ENCODE measurements around the gene CMBL. TPM values are rescaled to one million over a fixed set of nuclear protein-coding genes. Genes with fewer than 3 reads are reported as not detected.

The CMBL gene
- total and polyA plus RNA-seq, 2 experiments from 2014 or later: 20.8 to 24.1 TPM

- H3K9me3 ChIP-seq (ENCODE audit: low read depth): no peaks in the 10 kb centered on the region
- H2AFZ ChIP-seq: no peak overlapping the region
- no peak overlapping the region for H3K4me2 ChIP-seq
- H3K27ac ChIP-seq: no peak overlapping the region
- H3K9me2 ChIP-seq (replicated peaks; ENCODE audit: insufficient read depth): no peaks in the 10 kb centered on the region
- H4K20me1 ChIP-seq (ENCODE audit: insufficient read depth, poor library complexity, severe bottlenecking): no peaks in the 10 kb centered on the region
- DNase-seq (ENCODE audit: low spot score): no peak
- WGBS (ENCODE audit: low lambda C conversion rate, missing lambda C conversion rate): 86% methylated on average over 3 of the region's 3 CpGs
- H3K27me3 ChIP-seq: peaks cover 1% of the 10 kb centered on the region
- no peaks in the 10 kb centered on the region for H3K36me3 ChIP-seq (replicated peaks; ENCODE audit: insufficient read depth, low read depth)
- H3K4me3 ChIP-seq: no peak overlapping the region
- H3K79me2 ChIP-seq: no peaks in the 10 kb centered on the region
- no peaks in the 10 kb centered on the region for H3K4me1 ChIP-seq (ENCODE audit: insufficient read depth)
- TF ChIP-seq EZH2phosphoT487 (IDR thresholded peaks at IDR 0.05; ENCODE audit: low read depth, severe bottlenecking, unreplicated experiment) (no peak), EZH2 (IDR thresholded peaks at IDR 0.05; ENCODE audit: borderline replicate concordance) (no peak), CTCF (IDR thresholded peaks at IDR 0.05; ENCODE audit: poor library complexity) (no peak)
Observed at GRCh38 chr5:10339958-10340357, 32.3 kb upstream of the CMBL start.

GRCh38 chr5:10339058-10339811 is 31.5 kb upstream of the CMBL start:
- no peak for TF ChIP-seq EZH2phosphoT487 (IDR thresholded peaks at IDR 0.05; ENCODE audit: low read depth, severe bottlenecking, unreplicated experiment)
- H3K9me2 ChIP-seq (replicated peaks; ENCODE audit: insufficient read depth): no peaks in the 10 kb centered on the region
- WGBS (ENCODE audit: low lambda C conversion rate, missing lambda C conversion rate): 78% methylated on average over 18 of the region's 19 CpGs
- H4K20me1 ChIP-seq (ENCODE audit: insufficient read depth, poor library complexity, severe bottlenecking): no peaks in the 10 kb centered on the region
- no peak overlapping the region for H3K4me3 ChIP-seq
- no peaks in the 10 kb centered on the region for H3K36me3 ChIP-seq (replicated peaks; ENCODE audit: insufficient read depth, low read depth)
- H3K9me3 ChIP-seq (ENCODE audit: low read depth): no peaks in the 10 kb centered on the region
- no peak overlapping the region for H2AFZ ChIP-seq
- peaks cover 8% of the 10 kb centered on the region for H3K27me3 ChIP-seq
- no peak overlapping the region for H3K4me2 ChIP-seq
- DNase-seq (ENCODE audit: low spot score): no peak
- H3K4me1 ChIP-seq (ENCODE audit: insufficient read depth): no peaks in the 10 kb centered on the region
- no peak overlapping the region for H3K27ac ChIP-seq
- no peaks in the 10 kb centered on the region for H3K79me2 ChIP-seq

GRCh38 chr5:10338686-10339057 is 31.0 kb upstream of the CMBL start:
- no peaks in the 10 kb centered on the region for H4K20me1 ChIP-seq (ENCODE audit: insufficient read depth, poor library complexity, severe bottlenecking)
- 89% methylated on average over 2 of the region's 2 CpGs for WGBS (ENCODE audit: low lambda C conversion rate, missing lambda C conversion rate)
- H3K79me2 ChIP-seq: no peaks in the 10 kb centered on the region
- no peak for DNase-seq (ENCODE audit: low spot score)
- H3K9me3 ChIP-seq (ENCODE audit: low read depth): no peaks in the 10 kb centered on the region
- no peaks in the 10 kb centered on the region for H3K9me2 ChIP-seq (replicated peaks; ENCODE audit: insufficient read depth)
- no peak overlapping the region for H3K4me2 ChIP-seq
- no peak overlapping the region for H3K27ac ChIP-seq
- H3K4me3 ChIP-seq: no peak overlapping the region
- H2AFZ ChIP-seq: no peak overlapping the region
- TF ChIP-seq EZH2phosphoT487 (IDR thresholded peaks at IDR 0.05; ENCODE audit: low read depth, severe bottlenecking, unreplicated experiment) (no peak), EZH2 (IDR thresholded peaks at IDR 0.05; ENCODE audit: borderline replicate concordance) (no peak), CTCF (IDR thresholded peaks at IDR 0.05; ENCODE audit: poor library complexity) (no peak)
- H3K27me3 ChIP-seq: peaks cover 11% of the 10 kb centered on the region
- peaks cover 6% of the 10 kb centered on the region for H3K4me1 ChIP-seq (ENCODE audit: insufficient read depth)
- H3K36me3 ChIP-seq (replicated peaks; ENCODE audit: insufficient read depth, low read depth): no peaks in the 10 kb centered on the region

- Histone ChIP-seq H3K4me3 (no peak overlapping the region), H3K79me2 (no peaks in the 10 kb centered on the region), H4K20me1 (ENCODE audit: insufficient read depth, poor library complexity, severe bottlenecking) (no peaks in the 10 kb centered on the region), H3K4me1 (ENCODE audit: insufficient read depth) (peaks cover 7% of the 10 kb centered on the region), H3K27me3 (peaks cover 11% of the 10 kb centered on the region), H3K27ac (no peak overlapping the region), H3K36me3 (replicated peaks; ENCODE audit: insufficient read depth, low read depth) (no peaks in the 10 kb centered on the region), H3K9me2 (replicated peaks; ENCODE audit: insufficient read depth) (no peaks in the 10 kb centered on the region), H3K9me3 (ENCODE audit: low read depth) (no peaks in the 10 kb centered on the region), H3K4me2 (no peak overlapping the region), H2AFZ (no peak overlapping the region)
- TF ChIP-seq EZH2phosphoT487 (IDR thresholded peaks at IDR 0.05; ENCODE audit: low read depth, severe bottlenecking, unreplicated experiment): no peak
- TF ChIP-seq EZH2 (IDR thresholded peaks at IDR 0.05; ENCODE audit: borderline replicate concordance): no peak
- no peak for TF ChIP-seq CTCF (IDR thresholded peaks at IDR 0.05; ENCODE audit: poor library complexity)
- 91% methylated on average over 4 of the region's 4 CpGs for WGBS (ENCODE audit: low lambda C conversion rate, missing lambda C conversion rate)
- DNase-seq (ENCODE audit: low spot score): no peak
Observed at GRCh38 chr5:10337986-10338385, 30.3 kb upstream of the CMBL start.
